Activated naive CD4-positive, alpha-beta T cell treated with Interleukin-2 at 50 U/mL for 16 hours (primary cell): ENCODE results near the gene ME2.
"Not testable (repeated sequence)": the region's sequence is repeated elsewhere in the genome, so short reads cannot be mapped to it uniquely, and the experiment has no call there.

Experiments used
- DNase-seq: peaks from one replicate; pipeline ENCODE4 v3.0.0-alpha.2; 2020

The ME2 gene

DNA sequence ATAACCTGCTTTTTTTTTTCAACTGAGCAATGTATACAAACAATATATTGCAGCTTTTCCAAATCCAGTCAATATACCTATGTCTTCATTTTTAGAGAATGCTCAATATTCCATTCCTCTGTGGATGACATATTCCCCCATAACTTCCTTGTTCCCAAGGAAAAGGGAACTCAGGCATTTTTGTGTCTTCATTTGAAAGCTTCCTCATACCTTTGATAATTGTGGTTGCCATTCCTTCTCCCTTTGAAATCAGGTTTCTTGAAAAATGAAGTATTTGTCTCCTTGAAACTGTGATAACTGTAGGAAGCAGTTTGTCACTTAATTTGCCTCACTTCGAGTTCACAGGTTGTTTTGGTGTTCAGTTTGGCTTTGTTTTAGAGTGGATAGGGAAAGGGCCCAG lies 102.5 kb downstream of the ME2 start:
- DNase-seq: no peak

DNA sequence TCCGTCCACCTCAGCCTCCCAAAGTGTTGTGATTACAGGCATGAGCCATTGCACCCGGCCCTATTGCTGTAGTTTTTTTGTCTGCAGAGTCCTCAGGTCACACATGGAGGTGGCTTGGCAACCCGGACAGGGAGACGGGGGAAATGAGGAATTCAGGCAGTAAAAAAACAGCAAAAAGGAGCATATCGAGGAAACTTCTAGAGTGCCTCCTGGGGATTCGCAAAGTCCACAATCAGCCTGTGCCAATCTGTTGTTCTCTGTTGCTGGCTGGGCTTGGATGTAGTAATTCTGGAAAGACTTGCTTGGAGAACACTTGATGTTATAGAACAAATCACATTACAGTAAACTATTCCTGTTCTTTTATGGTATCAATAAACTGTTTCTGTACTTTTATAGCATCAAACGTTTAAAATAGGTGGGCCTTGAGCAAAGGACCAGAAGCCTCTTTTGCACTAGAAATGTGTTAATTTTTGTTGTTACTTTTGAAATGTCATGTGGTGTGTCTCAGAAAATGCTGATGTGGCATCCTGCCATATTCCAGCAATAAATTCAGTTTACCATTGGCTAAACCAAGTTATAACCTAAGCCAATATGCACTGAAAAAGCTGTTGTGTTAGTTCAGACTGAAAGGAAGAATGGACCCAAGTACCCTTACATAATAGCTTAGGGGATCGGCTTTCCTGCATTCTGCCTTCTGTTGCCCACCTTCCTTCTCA lies 103.3 kb downstream of the ME2 start:
- no peak for DNase-seq

DNA sequence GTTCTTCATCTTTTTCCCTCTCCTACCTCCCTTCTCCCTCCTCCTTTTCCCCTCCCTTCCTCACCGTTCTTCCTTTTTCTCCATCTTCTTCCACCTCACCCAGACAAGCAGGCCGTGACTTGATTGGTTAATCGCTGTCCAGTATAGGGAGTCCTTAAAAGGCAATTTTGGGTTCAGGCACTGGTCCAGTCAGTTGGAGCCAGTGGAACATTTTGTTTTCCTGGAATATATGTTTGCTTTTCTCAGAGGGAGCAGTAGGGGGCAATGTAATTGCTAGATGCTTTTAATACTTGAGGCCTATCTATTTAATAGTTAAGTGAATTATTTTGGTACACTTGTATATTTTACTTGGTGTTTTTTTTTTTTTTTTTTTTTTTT lies 103.9 kb downstream of the ME2 start:
- DNase-seq: no peak

DNA sequence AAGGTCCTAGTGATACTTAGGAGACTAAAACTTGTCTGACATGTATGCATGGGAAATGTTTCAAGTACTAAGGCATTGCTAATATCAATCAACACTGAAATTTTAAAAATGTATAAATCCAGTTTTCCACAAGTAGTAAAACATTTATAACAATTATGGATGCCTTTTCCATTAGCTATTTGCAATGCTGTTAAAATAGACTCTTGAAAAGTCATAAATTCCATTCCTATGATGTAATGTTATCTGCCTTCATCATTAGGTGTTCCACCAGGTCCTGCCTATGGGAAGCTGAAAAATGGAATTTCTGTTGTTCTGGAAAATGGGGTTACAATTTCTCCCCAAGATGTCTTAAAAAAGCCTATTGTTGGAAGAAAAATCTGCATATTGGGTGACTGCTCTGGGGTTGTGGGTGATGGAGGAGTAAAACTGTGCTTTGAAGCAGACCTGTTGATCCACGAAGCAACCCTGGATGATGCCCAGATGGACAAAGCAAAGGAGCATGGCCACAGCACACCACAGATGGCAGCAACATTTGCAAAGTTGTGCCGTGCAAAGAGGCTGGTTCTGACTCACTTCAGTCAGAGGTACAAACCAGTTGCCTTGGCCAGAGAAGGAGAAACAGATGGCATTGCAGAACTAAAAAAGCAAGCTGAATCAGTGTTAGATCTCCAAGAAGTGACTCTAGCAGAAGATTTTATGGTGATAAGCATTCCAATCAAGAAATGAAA lies 107.6 kb downstream of the ME2 start:
- DNase-seq: no peak

DNA sequence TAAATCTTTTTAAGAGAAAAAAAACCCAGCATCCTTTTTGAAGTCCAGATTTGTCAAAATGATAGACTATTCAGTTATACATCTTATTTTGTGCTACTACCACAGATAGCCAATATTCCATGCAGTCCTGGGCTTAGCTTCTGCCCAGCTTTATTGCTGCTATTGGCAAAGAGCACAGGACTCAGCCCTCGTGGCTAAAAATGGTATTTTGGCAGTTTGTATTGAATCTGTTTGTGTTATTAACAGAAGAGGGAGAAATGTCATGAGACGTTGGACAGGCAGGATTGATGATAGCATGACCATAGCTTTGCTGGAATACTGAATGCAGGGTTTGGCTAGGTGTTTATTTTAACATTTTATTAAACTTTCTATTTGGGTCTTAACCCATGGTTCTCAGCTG lies 108.3 kb downstream of the ME2 start:
- DNase-seq: no peak

DNA sequence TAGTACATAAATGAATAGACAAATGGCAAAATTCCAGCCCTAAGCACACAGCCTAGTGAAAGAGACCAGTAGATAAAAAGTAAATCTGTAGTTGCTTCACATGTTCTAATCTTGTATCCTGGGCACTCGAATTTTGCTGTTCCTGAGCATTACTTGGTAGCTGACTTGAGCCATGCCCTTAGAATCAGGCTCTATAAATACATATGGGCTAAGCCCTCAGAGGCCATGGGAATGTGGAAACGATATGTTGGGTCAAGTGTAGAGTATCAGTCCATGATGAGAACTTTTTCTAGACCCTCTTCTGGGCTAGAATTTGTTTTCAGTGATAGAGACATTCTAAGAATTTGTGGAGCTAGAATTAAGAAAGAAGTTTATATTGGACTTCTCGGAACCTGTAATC lies 110.8 kb downstream of the ME2 start:
- no peak for DNase-seq

DNA sequence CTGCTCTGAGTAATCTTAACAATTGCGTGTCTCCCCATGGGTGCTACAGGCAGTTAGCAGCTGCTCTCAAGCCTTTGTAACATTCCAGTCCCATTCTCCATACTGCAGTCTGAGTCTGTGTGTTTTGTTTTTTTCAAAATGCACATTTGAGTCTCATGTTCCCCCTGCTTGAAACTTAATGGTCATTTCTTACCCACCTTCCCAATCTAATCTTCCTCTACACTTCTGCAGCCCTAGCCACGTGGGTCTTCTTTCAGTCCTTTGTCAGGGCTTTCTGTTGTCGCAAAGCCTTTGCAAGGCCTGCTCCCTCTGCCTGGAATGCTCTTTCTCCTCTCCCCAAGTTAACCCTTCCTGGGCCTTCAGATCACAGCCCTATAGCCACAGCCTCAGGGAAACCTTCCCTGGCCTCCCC lies 113.4 kb downstream of the ME2 start:
- DNase-seq: no peak

DNA sequence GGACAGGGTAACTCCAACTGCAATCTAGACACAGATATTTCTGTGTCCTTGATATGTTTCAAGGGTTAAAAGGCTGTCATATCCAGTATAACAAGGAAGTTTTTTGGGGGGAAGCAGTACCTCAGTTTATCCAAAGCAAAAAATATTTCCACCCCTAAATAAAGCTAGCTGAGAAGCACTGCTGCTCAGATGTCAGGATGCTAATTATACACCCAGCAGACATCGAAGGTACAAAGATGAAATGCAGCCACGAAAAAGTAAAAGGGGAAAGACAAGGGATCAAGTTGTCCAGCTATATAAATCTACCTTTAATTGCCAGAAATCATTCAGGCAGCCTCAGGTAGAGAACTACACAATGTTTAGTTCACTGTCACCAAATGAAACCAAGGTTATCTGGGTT lies 115.1 kb downstream of the ME2 start:
- DNase-seq: no peak

DNA sequence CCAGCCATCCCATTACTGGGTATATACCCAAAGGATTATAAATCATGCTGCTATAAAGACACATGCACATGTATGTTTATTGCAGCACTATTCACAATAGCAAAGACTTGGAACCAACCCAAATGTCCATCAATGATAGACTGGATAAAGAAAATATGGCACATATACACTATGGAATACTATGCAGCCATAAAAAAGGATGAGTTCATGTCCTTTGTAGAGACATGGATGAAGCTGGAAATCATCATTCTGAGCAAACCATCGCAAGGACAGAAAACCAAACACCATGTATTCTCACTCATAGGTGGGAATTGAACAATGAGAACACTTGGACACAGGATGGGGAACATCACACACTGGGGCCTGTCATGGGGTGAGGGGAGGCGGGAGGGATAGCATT lies 124.3 kb downstream of the ME2 start:
- not testable (repeated sequence) for DNase-seq
